PFSK-1 (cell line): Measurements from ENCODE around the gene MTFR1L.

Experiments
- FOXP2 ChIP-seq: optimal IDR thresholded peaks from 2 replicates; pipeline ENCODE3; 2011; ENCODE audit warnings: borderline replicate concordance, control low read depth, inconsistent platforms; ENCODE audit not compliant: insufficient read depth; ENCODE audit errors: extremely low read length, extremely low read depth
- POLR2AphosphoS5 ChIP-seq: IDR thresholded peaks from 2 replicates; pipeline ENCODE4 v1.6.1; 2012; ENCODE audit warnings: low read depth, mild to moderate bottlenecking, control low read depth, low read length, moderate library complexity
- SIN3A ChIP-seq: IDR thresholded peaks from 2 replicates; pipeline ENCODE4 v1.6.1; 2012; ENCODE audit warnings: mild to moderate bottlenecking, low read length, moderate library complexity, borderline replicate concordance; ENCODE audit not compliant: insufficient read depth
- TAF1 ChIP-seq: IDR thresholded peaks from 2 replicates; pipeline ENCODE4 v1.6.1; 2012; ENCODE audit warnings: low read length, control low read depth, borderline replicate concordance; ENCODE audit not compliant: insufficient read depth
- TF ChIP-seq, protein P1 (sequence below), 2 experiments: IDR thresholded peaks; 2 replicates each; pipeline versions ENCODE4 v1.6.1 to v1.8.0; 2011 to 2012; ENCODE audit warnings: low read depth in 2 of 2, low read length in 2 of 2, control low read depth in 1 of 2, inconsistent platforms in 1 of 2, mild to moderate bottlenecking in 1 of 2, moderate library complexity in 1 of 2; ENCODE audit not compliant: insufficient read depth in 1 of 2

MTFR1L gene

GRCh38 chr1:25787760-25788166 lies 32.0 kb upstream of the MTFR1L start:
- TF ChIP-seq SIN3A (no peak), FOXP2 (no peak), TAF1 (no peak), POLR2AphosphoS5 (no peak)
- TF ChIP-seq, protein P1, sequence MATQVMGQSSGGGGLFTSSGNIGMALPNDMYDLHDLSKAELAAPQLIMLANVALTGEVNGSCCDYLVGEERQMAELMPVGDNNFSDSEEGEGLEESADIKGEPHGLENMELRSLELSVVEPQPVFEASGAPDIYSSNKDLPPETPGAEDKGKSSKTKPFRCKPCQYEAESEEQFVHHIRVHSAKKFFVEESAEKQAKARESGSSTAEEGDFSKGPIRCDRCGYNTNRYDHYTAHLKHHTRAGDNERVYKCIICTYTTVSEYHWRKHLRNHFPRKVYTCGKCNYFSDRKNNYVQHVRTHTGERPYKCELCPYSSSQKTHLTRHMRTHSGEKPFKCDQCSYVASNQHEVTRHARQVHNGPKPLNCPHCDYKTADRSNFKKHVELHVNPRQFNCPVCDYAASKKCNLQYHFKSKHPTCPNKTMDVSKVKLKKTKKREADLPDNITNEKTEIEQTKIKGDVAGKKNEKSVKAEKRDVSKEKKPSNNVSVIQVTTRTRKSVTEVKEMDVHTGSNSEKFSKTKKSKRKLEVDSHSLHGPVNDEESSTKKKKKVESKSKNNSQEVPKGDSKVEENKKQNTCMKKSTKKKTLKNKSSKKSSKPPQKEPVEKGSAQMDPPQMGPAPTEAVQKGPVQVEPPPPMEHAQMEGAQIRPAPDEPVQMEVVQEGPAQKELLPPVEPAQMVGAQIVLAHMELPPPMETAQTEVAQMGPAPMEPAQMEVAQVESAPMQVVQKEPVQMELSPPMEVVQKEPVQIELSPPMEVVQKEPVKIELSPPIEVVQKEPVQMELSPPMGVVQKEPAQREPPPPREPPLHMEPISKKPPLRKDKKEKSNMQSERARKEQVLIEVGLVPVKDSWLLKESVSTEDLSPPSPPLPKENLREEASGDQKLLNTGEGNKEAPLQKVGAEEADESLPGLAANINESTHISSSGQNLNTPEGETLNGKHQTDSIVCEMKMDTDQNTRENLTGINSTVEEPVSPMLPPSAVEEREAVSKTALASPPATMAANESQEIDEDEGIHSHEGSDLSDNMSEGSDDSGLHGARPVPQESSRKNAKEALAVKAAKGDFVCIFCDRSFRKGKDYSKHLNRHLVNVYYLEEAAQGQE (IDR thresholded peaks at IDR 0.05; ENCODE audit: insufficient read depth in 1 of 2, low read depth in 2 of 2, low read length in 2 of 2) = no peak

GRCh38 chr1:25790472-25790871 lies 29.3 kb upstream of the MTFR1L start:
- TF ChIP-seq FOXP2 (no peak), TAF1 (no peak), POLR2AphosphoS5 (no peak), SIN3A (no peak)
- TF ChIP-seq, protein P1 (IDR thresholded peaks at IDR 0.05; ENCODE audit: insufficient read depth in 1 of 2, low read depth in 2 of 2, low read length in 2 of 2) = no peak

DNA sequence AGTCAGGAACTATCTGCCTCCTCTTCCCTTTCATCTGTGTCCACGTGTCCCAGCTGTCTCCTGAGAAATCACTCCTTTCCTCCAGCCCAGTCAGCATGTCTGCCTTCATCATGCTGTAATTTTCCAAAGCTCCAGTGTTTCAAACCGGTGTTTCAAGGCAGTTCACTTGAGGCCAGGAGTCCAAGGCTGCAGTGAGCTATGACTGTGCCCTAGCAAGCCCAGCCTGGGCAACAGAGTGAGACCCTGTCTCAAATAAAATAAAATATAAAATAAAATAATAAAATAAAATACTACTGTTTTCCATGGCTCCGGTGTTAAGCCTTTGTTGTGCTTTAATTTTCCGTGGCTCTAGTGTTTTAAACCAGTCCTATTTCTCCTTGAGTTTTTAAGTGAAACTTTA lies 27.6 kb upstream of the MTFR1L start:
- TF ChIP-seq FOXP2 = no peak
- no peak for TF ChIP-seq SIN3A
- no peak for TF ChIP-seq POLR2AphosphoS5
- TF ChIP-seq TAF1 = no peak
- TF ChIP-seq, protein P1 (IDR thresholded peaks at IDR 0.05; ENCODE audit: insufficient read depth in 1 of 2, low read depth in 2 of 2, low read length in 2 of 2) = no peak

DNA sequence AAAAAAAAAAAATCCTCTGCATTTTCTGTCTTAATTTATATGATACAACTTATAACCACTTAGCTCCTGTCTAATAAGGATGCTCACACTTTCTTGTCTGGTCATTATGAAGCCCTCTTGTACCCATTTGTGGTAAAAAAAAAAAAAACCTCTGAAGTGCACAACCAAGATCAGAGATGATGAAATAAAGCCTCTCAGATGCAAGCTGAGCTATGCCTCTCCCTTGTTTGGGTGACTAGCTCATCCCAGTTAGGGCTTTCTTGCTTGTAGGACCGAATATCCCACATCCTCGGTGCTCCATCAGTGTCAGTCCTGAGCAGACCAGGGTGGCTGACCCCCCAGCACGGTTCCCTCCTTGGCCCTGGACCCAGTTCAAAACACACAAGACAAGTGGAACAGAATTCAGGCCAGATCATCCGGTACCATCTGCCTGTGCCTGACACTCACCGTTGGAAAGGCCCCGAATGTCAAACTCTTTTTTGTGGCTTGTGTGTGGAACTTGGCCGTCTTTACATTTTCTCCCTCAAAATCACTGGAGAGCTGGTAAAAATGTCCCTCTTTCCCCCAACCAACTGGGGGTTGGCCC lies 26.1 kb upstream of the MTFR1L start:
- TF ChIP-seq FOXP2 (no peak), TAF1 (no peak), SIN3A (no peak), POLR2AphosphoS5 (no peak)
- TF ChIP-seq, protein P1 (IDR thresholded peaks at IDR 0.05; ENCODE audit: insufficient read depth in 1 of 2, low read depth in 2 of 2, low read length in 2 of 2) = no peak

DNA sequence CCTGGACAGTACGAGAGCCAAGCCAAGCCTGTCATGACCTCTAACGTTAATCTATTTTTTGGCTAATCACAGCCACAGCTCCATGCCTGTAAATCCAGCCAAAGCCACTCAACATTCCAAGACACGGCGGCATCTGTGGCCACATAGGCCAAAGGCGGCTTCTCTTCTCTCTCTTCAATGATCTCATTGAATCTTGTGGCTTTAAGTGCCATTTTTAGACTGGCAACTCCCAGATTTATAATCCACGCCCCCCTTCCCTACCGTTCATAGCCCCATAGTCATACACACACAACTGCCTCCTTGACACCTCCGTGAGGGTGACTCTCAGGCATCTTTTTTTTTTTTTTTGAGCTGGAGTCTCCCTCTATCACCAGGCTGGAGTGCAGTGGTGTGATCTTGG lies 25.4 kb upstream of the MTFR1L start:
- TF ChIP-seq SIN3A = no peak
- no peak for TF ChIP-seq POLR2AphosphoS5
- no peak for TF ChIP-seq TAF1
- TF ChIP-seq, protein P1 (IDR thresholded peaks at IDR 0.05; ENCODE audit: insufficient read depth in 1 of 2, low read depth in 2 of 2, low read length in 2 of 2) = no peak
- TF ChIP-seq FOXP2 = no peak
